ENCODE measurements around the gene AGAP3.

The AGAP3 gene

DNA sequence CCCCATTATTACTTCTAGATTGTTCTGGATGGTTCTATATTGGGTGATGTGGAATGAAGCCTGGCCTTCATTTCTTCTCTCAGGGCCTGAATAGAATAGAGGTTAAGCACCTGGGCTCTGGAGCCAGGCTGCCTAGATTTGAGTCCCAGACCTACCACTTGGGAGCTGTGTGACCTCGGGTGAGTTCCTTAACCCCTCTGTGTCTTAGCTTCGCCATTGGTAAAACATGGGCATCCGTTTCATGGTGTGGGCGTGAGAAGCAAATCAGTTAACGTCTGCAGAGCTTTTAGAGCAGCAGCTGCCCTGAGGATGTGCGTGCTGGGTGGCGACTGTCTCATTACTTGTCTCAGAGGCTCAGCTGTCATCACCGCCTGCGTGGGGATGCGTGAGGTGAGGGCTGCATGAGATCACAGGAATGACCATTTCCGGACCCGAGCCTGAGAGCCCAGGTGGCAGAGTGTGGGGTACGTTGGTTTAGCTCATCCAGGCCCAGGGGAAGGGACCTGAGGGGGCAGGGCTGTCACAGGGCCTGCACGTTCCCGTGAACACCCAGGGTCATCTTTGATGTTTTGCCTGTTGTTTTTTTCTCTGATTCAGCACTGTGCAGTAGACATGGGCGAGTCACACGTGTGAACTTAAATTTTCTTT lies 9.7 kb downstream of the AGAP3 start:
- in situ Hi-C loops (cut with HindIII; ENCODE audit: low pct_ligation_motif_present, low pct_unique_long_range_greater_than_20kb, low sequenced_read_pairs), result no loop called here
- DNase-seq, result no peak

- in situ Hi-C loops (cut with HindIII; ENCODE audit: low pct_ligation_motif_present, low pct_unique_long_range_greater_than_20kb, low sequenced_read_pairs), result no loop called here
- no peak for DNase-seq
Measured at GRCh38 chr7:151099486-151100211, 13.4 kb downstream of the AGAP3 start.

GRCh38 chr7:151100921-151101320 lies 14.6 kb downstream of the AGAP3 start:
- DNase-seq, result no peak
- in situ Hi-C loops (cut with HindIII; ENCODE audit: low pct_ligation_motif_present, low pct_unique_long_range_greater_than_20kb, low sequenced_read_pairs), result no loop called here

DNA sequence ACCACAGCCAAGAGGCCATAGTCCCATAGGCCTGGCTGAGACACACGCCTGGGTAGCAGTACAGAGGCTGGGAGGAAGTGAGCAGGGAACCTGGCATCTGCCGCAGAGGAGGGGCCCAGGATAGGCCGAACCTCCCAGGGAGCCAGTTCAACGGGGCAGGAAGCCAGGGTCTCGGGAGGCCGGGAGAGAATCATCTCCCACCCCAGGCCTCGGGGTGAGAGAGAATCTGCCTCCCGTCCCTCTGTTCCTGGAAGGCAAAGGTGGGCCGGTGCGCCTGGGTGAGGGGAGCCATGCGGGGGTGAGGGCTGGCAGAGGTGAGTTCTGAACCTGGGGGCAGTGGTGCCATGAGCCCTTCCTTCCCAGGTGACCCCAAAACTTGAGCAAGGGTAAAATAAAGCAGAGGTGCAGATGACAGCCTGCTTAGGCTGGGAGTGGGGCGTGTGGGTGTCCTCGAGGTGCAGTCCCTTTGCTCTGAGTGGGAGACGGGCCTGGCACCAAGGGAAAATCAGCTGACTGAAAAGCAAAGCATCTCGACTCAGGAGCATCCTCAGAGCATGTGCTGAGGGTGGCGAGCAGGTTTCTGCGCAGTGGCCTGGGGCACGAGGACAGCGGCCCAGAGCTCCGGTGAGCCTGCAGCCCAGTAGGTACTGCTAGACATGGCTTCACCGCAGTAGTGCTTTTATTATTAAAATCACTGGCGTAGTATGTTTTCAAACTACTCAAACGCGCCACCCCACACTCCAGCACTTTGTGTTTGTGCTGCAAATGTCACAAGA lies 15.5 kb downstream of the AGAP3 start:
- in situ Hi-C loops (cut with HindIII; ENCODE audit: low pct_ligation_motif_present, low pct_unique_long_range_greater_than_20kb, low sequenced_read_pairs), result no loop called here
- DNase-seq, result no peak

- in situ Hi-C loops (cut with HindIII; ENCODE audit: low pct_ligation_motif_present, low pct_unique_long_range_greater_than_20kb, low sequenced_read_pairs), result no loop called here
- DNase-seq, result no peak
Measured at GRCh38 chr7:151102991-151103390, 16.7 kb downstream of the AGAP3 start.

DNA sequence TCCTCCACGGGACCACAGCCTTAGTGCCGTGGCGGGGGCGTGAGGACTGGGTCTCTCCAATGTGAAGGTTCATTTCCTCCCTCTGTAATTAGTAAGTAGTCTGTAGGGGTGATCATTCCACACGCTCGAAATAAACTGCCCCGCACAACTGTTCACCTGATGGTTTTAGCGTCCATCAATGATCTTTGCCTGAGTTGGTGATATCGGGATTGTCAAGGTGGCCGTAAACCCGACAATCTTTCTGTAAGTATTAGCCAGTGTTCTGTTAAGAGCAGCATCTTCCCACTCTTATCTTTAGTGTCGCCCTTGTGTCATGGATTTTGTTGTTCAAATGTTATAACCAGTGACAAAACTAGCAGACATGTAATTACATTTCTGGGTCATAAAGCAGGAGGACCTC lies 17.7 kb downstream of the AGAP3 start:
- DNase-seq, result no peak
- in situ Hi-C loops (cut with HindIII; ENCODE audit: low pct_ligation_motif_present, low pct_unique_long_range_greater_than_20kb, low sequenced_read_pairs), result no loop called here

- in situ Hi-C loops (cut with HindIII; ENCODE audit: low pct_ligation_motif_present, low pct_unique_long_range_greater_than_20kb, low sequenced_read_pairs), result no loop called here
- no peak for DNase-seq
Measured at GRCh38 chr7:151104411-151105235, 18.3 kb downstream of the AGAP3 start.

GRCh38 chr7:151107882-151108281 lies 21.6 kb downstream of the AGAP3 start:
- DNase-seq, result no peak
- in situ Hi-C loops (cut with HindIII; ENCODE audit: low pct_ligation_motif_present, low pct_unique_long_range_greater_than_20kb, low sequenced_read_pairs), result no loop called here

DNA sequence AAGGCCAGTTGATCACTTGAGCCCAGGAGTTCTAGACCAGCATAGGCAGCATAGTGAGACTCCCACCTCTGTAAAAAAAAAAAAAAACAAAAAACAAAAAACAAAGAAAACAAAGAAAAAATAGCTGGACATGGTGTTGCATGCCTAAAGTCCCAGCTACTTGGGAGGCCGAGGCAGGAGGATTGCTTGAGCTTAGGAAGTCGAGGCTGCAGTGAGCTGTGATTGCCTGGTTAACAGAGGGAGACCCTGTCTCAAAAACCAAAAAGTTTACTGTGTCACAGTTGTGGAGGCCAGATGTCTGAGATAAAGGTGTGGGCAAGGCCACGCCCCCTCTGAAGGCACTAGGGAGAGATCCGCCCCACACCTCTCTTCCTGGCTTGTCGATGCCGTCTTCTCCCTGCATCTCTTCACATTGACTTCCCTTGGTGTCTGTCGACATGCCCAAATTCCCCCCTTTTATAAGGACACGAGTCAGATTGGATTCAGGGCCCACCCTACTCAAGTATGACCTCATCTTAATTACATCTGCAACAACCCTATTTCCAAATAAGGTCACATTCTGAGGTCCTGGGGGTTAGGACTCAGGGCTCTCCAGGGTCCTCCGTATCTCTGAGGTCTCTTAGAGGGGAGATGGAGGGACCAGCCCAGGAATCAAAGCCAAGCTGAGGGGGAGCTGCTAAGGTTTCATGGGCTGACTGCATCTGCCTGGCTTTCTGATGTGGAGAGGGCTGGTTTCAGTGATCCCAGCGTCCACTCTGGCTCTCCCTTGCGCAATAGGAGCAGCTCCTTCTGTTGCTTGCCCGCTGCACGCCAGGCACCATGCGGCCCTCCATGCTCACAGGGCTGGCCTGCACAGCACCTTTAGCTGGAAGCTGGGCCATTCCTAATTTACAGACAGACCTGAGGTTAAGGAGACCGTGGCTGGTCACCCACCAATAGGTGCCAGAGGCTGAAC lies 23.1 kb downstream of the AGAP3 start:
- in situ Hi-C loops (cut with HindIII; ENCODE audit: low pct_ligation_motif_present, low pct_unique_long_range_greater_than_20kb, low sequenced_read_pairs), result no loop called here
- no peak for DNase-seq

DNA sequence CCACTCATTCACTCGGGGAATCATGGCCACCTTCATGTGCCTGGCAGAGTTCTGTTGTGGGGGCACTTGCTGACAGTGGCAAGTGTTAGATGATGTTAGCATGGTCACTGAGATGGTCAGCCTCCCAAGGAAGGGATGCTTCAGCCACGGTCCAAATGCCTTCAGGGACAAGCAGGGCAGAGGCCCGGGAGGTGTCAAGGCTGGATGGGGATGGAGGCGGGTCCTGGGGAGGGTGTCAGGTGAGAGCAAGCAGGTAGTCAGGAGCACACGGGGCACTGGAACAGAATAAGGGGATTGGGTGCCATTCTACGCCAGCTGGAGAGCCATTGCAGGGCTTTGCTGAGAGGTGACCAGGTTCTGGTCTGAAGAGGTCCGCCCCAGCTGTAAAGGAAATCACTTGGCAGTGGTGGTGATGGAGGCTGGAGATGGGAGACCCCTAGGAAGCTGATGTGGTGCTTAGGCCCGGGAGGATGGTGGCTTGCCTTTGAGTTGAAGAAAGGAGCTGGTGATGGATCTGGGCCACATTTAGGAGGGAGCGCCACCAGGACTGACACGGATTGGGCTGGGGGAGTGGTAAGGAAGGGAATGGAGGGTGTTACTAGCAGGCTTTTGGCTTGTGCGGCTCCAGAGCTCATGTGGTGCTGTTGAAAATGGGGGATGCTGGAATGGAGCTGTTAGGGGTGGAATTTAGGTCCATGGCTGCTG lies 24.1 kb downstream of the AGAP3 start:
- in situ Hi-C loops (cut with HindIII; ENCODE audit: low pct_ligation_motif_present, low pct_unique_long_range_greater_than_20kb, low sequenced_read_pairs), result no loop called here
- DNase-seq, result no peak

- DNase-seq, result peak; percentile 83
- in situ Hi-C loops (cut with HindIII; ENCODE audit: low pct_ligation_motif_present, low pct_unique_long_range_greater_than_20kb, low sequenced_read_pairs), result no loop called here
Measured at GRCh38 chr7:151110941-151111645, 24.8 kb downstream of the AGAP3 start.

DNA sequence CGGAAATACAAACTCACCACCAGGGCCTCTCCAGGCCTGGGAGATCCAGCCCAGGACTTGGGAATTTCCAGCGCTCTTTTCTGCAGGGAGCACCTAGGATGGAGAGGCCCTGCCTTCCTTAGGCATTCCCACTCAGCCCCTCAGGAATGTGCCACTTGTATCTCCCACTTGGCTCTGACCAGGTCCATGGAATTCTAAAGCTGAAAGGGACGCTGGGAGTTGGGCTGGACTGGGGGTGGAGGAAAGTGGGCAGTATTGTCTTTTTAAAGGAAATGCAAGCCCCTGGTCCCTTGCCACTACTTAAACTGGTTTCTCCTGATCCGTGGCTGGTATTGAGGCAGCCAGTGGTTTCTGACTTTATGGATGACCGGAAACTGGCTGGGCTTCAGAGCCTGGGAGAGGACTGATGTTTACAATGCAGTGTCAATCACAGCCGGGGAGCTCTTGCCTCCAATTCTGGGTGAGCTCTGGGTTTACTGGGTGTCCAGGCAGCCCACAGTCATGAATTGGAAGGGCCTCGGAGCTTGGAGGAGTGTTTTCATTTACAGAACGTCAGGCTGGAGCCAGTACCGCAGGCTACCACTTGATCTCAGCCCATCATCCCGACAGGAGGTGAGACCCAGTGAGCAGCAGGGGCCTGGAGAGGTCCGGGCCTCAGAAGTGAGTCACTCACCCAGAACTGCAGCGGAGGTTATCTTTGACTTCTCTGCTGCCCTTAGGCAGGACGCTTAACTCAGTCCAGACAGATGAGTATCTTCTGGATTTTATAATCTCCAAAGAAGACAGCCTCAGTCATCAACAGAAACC lies 27.3 kb downstream of the AGAP3 start:
- DNase-seq, result peak; percentile 96

DNA sequence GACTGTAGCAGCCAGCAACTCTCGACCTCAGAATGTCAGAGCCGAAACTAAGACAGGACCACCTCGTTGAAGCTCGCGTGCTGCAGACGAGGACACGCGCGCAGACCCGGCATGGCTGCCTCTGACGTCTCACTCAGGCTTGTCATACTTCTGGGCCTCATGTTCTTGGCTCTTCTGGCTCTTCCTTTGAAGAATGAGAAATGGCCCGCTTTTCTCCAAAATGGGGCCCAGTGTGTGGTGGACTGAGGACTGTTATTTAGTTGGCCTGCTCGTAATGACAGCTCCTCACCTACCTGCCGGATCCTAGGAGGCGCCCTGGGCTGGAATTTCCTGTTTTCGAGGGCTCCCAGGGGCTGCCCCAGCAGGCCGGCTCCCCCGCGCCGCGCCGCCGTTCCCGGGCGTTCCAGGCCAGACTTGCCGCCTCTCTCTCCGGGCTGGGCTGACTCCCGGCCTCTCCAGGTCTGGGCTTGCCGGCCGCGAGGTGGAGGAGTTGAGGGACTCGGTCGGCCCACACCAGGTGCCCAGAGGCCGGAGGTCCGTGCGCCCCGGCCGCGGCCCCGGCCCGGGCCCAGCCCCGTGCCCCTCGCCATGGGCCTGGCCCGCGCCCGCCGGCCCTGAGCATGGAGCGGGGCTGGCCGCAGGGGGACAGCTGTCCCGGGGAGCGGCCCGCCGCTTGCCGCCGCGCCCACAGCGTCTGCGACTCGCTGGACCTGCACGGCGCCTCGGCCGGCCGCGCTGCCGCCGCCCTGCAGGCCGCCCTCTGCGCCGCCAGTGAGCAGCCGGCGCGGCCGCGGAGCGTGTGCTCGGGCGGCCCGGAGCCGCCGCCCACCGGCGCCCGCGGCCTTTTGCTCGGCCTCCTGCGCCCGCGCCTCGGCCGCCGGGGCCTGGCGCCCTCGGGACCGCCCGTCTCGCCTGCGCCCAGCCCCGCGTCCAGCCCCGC lies 28.1 kb downstream of the AGAP3 start:
- in situ Hi-C loops (cut with HindIII; ENCODE audit: low pct_ligation_motif_present, low pct_unique_long_range_greater_than_20kb, low sequenced_read_pairs), result no loop called here
- DNase-seq, result no peak

More for the DNA sequence above, 27.3 kb downstream of the AGAP3 start:
- in situ Hi-C loops (cut with HindIII; ENCODE audit: low pct_ligation_motif_present, low pct_unique_long_range_greater_than_20kb, low sequenced_read_pairs), result no loop called here

DNA sequence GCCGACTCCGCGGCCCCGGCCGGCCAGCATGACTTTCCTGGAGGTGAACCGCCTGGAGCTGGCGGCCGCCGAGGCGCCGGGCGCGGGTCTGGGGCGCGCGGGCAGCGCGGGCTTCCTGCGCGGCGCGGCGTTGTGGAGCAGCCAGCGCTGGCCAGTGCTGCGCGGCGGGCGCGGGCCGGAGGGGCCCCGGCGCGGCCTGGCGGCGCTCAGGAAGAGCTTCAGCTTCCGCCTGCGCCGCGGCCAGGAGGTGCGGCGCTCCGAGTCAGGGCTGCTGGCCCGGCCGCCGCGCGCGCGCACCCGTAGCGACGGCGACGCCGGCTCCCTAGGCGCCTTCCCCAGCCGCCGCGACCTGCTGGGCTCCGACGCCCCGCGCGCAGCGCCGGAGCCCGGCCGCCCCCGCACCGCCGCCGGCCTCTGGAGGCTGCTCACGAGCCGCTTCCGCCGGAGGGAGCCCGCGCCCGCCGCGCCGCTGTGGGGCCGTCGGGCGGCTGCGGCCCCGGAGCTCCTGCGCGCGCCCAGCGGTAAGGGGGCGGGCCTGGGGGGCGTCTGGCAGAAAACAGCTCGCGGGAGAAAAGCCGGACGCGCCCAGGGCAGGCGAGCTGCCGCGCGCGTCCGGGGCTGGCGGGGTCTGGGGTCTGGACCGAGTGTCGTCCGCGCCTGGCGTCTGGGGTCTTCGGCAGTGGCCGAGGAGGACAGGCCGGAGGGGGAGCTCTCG lies 29.0 kb downstream of the AGAP3 start:
- no peak for DNase-seq
- in situ Hi-C loops (cut with HindIII; ENCODE audit: low pct_ligation_motif_present, low pct_unique_long_range_greater_than_20kb, low sequenced_read_pairs), result no loop called here
